Esophagus muscularis mucosa (tissue), 4 donors: ENCODE measurements around the gene CFAP99. TPM values are rescaled to one million over a fixed set of nuclear protein-coding genes. Genes with fewer than 3 reads are reported as not detected.

Experiments
- DNase-seq: peaks from one replicate; pipeline ENCODE4 v3.0.0-alpha.2; 2017; ENCODE audit errors: extremely low spot score
- H3K27ac ChIP-seq, 4 donors: fragments of 200-600 bp; sonication (generic); replicated peaks in 1 of 4; 1 replicate in 3 of 4; 2 replicates in 1 of 4; pipeline ENCODE4 v1.5.1; 2016 to 2019; ENCODE audit warnings: mild to moderate bottlenecking in 1 of 4
- H3K27me3 ChIP-seq, 4 donors: fragments of 200-600 bp; sonication (generic); one replicate each; pipeline versions ENCODE4 v1.5.1 to v1.6.0; 2016 to 2019
- H3K36me3 ChIP-seq, 4 donors: fragments of 200-600 bp; sonication (generic); one replicate each; pipeline ENCODE4 v1.5.1; 2016 to 2019
- H3K4me1 ChIP-seq, 4 donors: fragments of 200-600 bp; sonication (generic); one replicate each; pipeline ENCODE4 v1.5.1; 2016 to 2019
- H3K4me3 ChIP-seq, 4 donors: fragments of 200-600 bp; sonication (generic); 1 replicate in 2 of 4; 2 replicates in 2 of 4; pipeline ENCODE4 v1.5.1; 2016 to 2019; ENCODE audit warnings: mild to moderate bottlenecking in 4 of 4, moderate library complexity in 1 of 4
- H3K9me3 ChIP-seq, 4 donors: fragments of 200-600 bp; sonication (generic); 1 replicate in 3 of 4; 2 replicates in 1 of 4; pipeline ENCODE4 v1.5.1; 2016 to 2019
- EP300 ChIP-seq: sonication (generic); formaldehyde crosslinking; IDR thresholded peaks from one replicate; pipeline ENCODE4 v1.6.1; 2017; ENCODE audit warnings: antibody characterized with exemption
- POLR2A ChIP-seq: fragments of 450-650 bp; IDR thresholded peaks from one replicate; pipeline ENCODE4 v1.6.1; 2017; ENCODE audit warnings: antibody characterized with exemption, moderate library complexity, mild to moderate bottlenecking, low read depth
- POLR2AphosphoS5 ChIP-seq, 2 donors: sonication (generic); formaldehyde crosslinking; IDR thresholded peaks; one replicate each; pipeline ENCODE4 v1.6.1; 2017; ENCODE audit warnings: antibody characterized with exemption in 2 of 2
- WGBS: methylation state at CpG from one replicate; pipeline ENCODE4 v1.1.5; 2018; 5-methylcytosine and 5-hydroxymethylcytosine counted together
- intact Hi-C: fragments of 100-400 bp; cut with DNase I; formaldehyde crosslinking; loops from one replicate; pipeline ENCODE4 v1.15.1; 2023
- total RNA-seq, 4 donors: library from RNA; depleted of rRNA; stranded (reverse); fragments of >200 nt; gene quantifications; one replicate each; pipeline versions ENCODE4 v1.1.0 to v1.2.1, GENCODE V29; 2016
- TF ChIP-seq, protein P1 (sequence below), 3 experiments: fragments of 200-600 bp in 2 of 3; fragments of 450-650 bp in 1 of 3; sonication (generic) in 2 of 3; IDR thresholded peaks; one replicate each; pipeline ENCODE4 v1.5.1; 2017 to 2019; ENCODE audit warnings: antibody characterized with exemption in 3 of 3, mild to moderate bottlenecking in 2 of 3, moderate library complexity in 1 of 3

Gene CFAP99
- total RNA-seq, 4 donors from 2014 or later: 1.5 TPM; not detected in 3

DNA sequence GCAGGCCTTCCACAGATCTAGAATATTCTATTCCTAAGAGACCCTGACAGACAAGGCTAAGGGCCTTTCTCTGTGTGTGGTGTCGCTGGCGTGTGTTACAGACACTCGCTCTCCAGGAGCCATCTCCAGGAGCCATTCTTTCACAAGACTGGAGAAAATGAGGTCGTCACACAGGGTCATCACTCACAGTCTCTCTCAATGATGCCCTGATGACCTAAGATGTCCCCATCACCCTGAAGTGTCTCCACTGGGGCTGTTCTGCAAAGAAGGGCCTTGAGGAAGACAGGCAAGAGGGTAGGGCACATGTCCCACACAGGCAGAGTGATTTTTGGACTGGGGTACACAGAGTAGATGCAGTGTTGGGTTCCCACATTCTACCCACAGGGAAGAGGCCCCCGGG lies 35.0 kb upstream of the CFAP99 start:
- no peaks in the 10 kb centered on the region for H3K36me3 ChIP-seq
- peaks cover 0 to under 1% (median 0%) of the 10 kb centered on the region in 4 donors for H3K4me1 ChIP-seq
- H3K27ac ChIP-seq: no peak overlapping the region
- DNase-seq: no peak
- WGBS: 100% methylated on average over 4 of the region's 5 CpGs
- intact Hi-C loops: no loop called here
- peaks cover 0 to 3% (median 0%) of the 10 kb centered on the region in 4 donors for H3K9me3 ChIP-seq
- no peak overlapping the region for H3K4me3 ChIP-seq
- TF ChIP-seq, protein P1, sequence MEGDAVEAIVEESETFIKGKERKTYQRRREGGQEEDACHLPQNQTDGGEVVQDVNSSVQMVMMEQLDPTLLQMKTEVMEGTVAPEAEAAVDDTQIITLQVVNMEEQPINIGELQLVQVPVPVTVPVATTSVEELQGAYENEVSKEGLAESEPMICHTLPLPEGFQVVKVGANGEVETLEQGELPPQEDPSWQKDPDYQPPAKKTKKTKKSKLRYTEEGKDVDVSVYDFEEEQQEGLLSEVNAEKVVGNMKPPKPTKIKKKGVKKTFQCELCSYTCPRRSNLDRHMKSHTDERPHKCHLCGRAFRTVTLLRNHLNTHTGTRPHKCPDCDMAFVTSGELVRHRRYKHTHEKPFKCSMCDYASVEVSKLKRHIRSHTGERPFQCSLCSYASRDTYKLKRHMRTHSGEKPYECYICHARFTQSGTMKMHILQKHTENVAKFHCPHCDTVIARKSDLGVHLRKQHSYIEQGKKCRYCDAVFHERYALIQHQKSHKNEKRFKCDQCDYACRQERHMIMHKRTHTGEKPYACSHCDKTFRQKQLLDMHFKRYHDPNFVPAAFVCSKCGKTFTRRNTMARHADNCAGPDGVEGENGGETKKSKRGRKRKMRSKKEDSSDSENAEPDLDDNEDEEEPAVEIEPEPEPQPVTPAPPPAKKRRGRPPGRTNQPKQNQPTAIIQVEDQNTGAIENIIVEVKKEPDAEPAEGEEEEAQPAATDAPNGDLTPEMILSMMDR (IDR thresholded peaks at IDR 0.05): no peak
- no peak for TF ChIP-seq EP300
- TF ChIP-seq POLR2A: no peak
- TF ChIP-seq POLR2AphosphoS5 (IDR thresholded peaks at IDR 0.05): no peak
- no peaks in the 10 kb centered on the region for H3K27me3 ChIP-seq

DNA sequence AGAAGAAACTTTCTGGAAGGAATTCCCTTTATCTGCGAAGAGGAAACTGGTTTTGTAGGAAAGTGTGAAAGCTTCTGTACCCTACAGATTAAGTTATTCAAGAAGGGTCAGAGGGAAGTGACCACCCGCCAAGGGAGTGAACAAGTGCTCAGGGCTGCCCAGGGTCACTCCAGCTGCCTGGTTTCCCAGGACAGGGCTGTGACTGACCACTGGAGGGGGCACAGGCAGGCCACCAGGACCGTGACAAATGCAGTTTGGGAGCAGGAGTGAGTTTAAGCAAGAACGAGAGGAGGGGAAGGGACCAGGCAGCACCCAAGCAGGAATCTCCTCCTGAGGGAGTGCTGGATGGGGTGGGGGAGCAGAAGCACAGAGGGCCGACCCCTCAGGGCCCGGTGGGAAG lies 34.5 kb upstream of the CFAP99 start:
- Histone ChIP-seq H3K4me3 (no peak overlapping the region), H3K27ac (no peak overlapping the region), H3K36me3 (no peaks in the 10 kb centered on the region), H3K4me1 (peaks cover 0 to 3% (median 0%) of the 10 kb centered on the region in 4 donors), H3K9me3 (peaks cover 0 to 3% (median 0%) of the 10 kb centered on the region in 4 donors), H3K27me3 (no peaks in the 10 kb centered on the region)
- intact Hi-C loops: no loop called here
- no peak for DNase-seq
- WGBS: 80% methylated on average over 6 of the region's 6 CpGs
- TF ChIP-seq EP300 (no peak), POLR2A (no peak)

- TF ChIP-seq, protein P1 (IDR thresholded peaks at IDR 0.05): no peak
- TF ChIP-seq POLR2AphosphoS5 (IDR thresholded peaks at IDR 0.05): no peak
- no peak for TF ChIP-seq EP300
- TF ChIP-seq POLR2A: no peak
- 88% methylated on average over 5 of the region's 8 CpGs for WGBS
- H3K36me3 ChIP-seq: no peaks in the 10 kb centered on the region
Observed at GRCh38 chr4:2385516-2385915, 33.2 kb upstream of the CFAP99 start.

GRCh38 chr4:2386717-2387116 lies 32.0 kb upstream of the CFAP99 start:
- Histone ChIP-seq H3K27me3 (no peaks in the 10 kb centered on the region), H3K36me3 (no peaks in the 10 kb centered on the region), H3K9me3 (peaks cover 0 to under 1% (median 0%) of the 10 kb centered on the region in 4 donors), H3K4me3 (no peak overlapping the region), H3K4me1 (peaks cover 0 to 3% (median 0%) of the 10 kb centered on the region in 4 donors), H3K27ac (no peak overlapping the region)
- DNase-seq: no peak
- WGBS: 92% methylated on average over 11 of the region's 19 CpGs
- TF ChIP-seq EP300 (no peak), POLR2A (no peak)
- intact Hi-C loops: no loop called here

More at GRCh38 chr4:2385516-2385915, 33.2 kb upstream of the CFAP99 start:
- no peak overlapping the region for H3K27ac ChIP-seq
- no peaks in the 10 kb centered on the region for H3K27me3 ChIP-seq
- H3K9me3 ChIP-seq: peaks cover 0 to 3% (median 0%) of the 10 kb centered on the region in 4 donors
- peaks cover 0 to 3% (median 0%) of the 10 kb centered on the region in 4 donors for H3K4me1 ChIP-seq
- no peak for DNase-seq
- intact Hi-C loops: no loop called here
- no peak overlapping the region for H3K4me3 ChIP-seq

DNA sequence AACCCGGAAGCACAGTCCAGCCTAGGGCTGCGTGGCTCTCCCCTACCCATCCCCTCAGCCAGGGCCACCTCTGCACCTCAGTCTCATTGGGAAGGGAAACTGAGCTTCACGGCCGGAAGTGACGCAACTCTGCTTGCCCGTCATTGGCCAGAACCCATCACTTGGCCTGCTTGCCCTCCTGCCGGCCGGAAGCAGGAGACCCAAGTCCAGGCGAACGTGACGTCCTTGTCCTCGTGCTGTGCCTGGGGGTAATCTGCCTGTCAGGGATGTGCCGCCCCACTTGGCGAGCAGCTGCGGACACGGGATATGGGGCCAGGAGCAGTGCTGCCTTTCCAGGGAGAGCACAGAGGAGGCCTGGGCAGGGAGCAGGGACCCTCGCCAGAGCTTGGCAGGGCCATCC lies 31.5 kb upstream of the CFAP99 start:
- Histone ChIP-seq H3K36me3 (no peaks in the 10 kb centered on the region), H3K4me3 (no peak overlapping the region), H3K9me3 (no peaks in the 10 kb centered on the region), H3K27me3 (no peaks in the 10 kb centered on the region), H3K27ac (no peak overlapping the region), H3K4me1 (peaks cover 0 to 3% (median 0%) of the 10 kb centered on the region in 4 donors)
- intact Hi-C loops: no loop called here
- 89% methylated on average over 12 of the region's 17 CpGs for WGBS
- DNase-seq: no peak
- no peak for TF ChIP-seq EP300
- TF ChIP-seq, protein P1 (IDR thresholded peaks at IDR 0.05): no peak
- TF ChIP-seq POLR2A: no peak
- TF ChIP-seq POLR2AphosphoS5 (IDR thresholded peaks at IDR 0.05): no peak

- H3K36me3 ChIP-seq: no peaks in the 10 kb centered on the region
- peaks cover 0 to 3% (median 0%) of the 10 kb centered on the region in 4 donors for H3K4me1 ChIP-seq
- no peak overlapping the region for H3K27ac ChIP-seq
- no peaks in the 10 kb centered on the region for H3K9me3 ChIP-seq
- H3K4me3 ChIP-seq: no peak overlapping the region
- H3K27me3 ChIP-seq: no peaks in the 10 kb centered on the region
- DNase-seq: no peak
- intact Hi-C loops: no loop called here
- 91% methylated on average over 11 of the region's 12 CpGs for WGBS
- TF ChIP-seq POLR2AphosphoS5 (IDR thresholded peaks at IDR 0.05): no peak
- TF ChIP-seq POLR2A: no peak
- TF ChIP-seq, protein P1 (IDR thresholded peaks at IDR 0.05): no peak
- TF ChIP-seq EP300: no peak
Observed at GRCh38 chr4:2387829-2388228, 30.9 kb upstream of the CFAP99 start.
